SHP77 (cell line): Measurements from ENCODE around the gene TBP.
"Not testable (repeated sequence)": the region's sequence is repeated elsewhere in the genome, so short reads cannot be mapped to it uniquely, and the experiment has no call there.

Source experiments
- DNase-seq, 2 experiments: peaks; one replicate each; lab custom pipeline; 2025; lab: John Stamatoyannopoulos, UW

Gene TBP

DNA sequence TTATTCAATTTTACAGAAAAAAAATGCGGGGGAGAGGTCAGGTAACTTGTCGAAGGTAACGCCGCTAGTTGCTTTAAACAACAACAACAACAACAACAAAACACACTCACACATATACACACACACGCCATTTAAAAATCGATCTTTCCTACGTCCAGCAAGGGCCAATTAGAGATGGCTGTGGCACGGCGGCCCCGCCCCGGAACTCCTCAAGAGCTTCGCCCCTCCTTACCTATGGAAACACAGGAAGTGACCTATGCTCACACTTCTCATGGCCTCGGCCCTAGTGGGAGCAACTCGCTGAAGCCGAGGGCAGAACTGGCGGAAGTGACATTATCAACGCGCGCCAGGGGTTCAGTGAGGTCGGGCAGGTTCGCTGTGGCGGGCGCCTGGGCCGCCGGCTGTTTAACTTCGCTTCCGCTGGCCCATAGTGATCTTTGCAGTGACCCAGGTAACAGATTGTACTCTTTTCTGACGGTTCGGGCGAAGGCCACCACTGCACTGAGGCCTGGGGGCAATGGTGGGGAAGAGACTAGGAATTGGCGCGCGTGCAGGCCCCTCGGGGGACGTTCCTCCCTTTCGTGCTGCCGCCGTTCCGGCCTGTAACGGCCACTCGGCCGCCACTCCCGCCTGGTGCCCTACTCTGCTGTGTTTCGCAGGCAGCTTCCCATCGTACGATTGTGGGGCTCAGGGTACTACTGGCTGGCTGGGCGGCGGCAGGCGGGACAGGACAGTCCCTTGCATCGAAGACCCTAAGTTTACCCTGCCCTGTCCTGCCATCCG lies at the start of gene TBP:
TBP (plus strand) TSS at position 357 of the 783 bp plus-strand sequence. CDS start 2,661 bp downstream, outside the sequence.
- peak; percentile 97 for DNase-seq

- no peak for DNase-seq
Measured at GRCh38 chr6:170504479-170504878, 49.7 kb upstream of the TBP start.

DNA sequence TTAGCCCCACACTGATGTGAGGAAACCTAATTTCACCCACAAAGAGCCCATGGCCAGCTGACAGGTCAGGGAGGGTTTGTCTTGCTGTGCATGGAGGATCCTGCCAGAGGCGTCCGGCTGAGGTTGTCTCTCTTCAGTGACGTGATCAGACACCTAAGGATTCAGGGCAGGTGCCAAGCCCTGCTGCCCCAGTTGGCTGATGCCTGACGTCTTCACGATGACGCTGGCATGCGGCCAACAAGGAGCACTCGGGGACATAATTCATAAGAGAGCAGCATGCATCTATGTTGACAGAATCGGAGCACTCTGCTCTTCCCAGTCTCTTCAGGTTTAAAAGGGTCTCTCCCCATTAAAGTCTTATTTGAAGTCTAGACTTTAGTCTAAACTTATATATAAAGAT lies 48.9 kb upstream of the TBP start:
- peak; percentile 60 to 70 for DNase-seq

GRCh38 chr6:170506446-170506845 lies 47.7 kb upstream of the TBP start:
- DNase-seq, result no peak

DNA sequence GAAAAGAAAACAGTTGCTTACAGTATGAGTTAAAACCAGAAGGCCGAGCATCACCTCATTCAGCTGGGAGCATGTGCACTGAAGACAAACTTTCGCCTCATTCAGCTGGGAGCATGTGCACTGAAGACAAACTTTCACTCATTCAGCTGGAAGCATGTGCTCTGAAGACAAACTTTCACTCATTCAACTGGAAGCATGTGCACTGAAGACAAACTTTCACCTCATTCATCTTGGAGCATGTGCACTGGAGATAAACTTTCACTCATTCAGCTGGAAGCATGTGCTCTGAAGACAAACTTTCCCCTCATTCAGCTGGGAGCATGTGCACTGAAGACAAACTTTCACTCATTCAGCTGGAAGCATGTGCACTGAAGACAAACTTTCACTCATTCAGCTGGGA lies 46.4 kb upstream of the TBP start:
- not testable (repeated sequence) for DNase-seq

DNA sequence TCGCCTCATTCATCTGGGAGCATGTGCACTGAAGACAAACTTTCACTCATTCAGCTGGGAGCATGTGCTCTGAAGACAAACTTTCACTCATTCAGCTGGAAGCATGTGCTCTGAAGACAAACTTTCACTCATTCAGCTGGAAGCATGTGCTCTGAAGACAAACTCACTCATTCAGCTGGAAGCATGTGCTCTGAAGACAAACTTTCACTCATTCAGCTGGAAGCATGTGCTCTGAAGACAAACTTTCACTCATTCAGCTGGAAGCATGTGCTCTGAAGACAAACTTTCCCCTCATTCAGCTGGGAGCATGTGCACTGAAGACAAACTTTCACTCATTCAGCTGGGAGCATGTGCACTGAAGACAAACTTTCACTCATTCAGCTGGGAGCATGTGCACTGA lies 45.9 kb upstream of the TBP start:
- not testable (repeated sequence) for DNase-seq

GRCh38 chr6:170508892-170509722 lies 45.1 kb upstream of the TBP start:
- not testable (repeated sequence) for DNase-seq

DNA sequence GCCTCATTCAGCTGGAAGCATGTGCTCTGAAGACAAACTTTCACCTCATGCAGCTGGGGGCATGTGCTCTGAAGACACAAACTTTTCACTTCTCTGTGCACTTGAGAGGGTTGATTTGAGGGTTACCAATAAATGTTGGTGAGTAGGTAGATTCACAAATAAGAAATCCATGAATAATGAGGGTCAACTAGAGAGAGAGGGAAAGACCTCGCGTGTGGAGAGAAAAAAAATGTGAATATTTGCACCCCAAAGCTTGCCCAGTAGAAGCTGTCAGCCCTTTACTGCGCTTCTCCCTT lies 44.5 kb upstream of the TBP start:
- no peak for DNase-seq

DNA sequence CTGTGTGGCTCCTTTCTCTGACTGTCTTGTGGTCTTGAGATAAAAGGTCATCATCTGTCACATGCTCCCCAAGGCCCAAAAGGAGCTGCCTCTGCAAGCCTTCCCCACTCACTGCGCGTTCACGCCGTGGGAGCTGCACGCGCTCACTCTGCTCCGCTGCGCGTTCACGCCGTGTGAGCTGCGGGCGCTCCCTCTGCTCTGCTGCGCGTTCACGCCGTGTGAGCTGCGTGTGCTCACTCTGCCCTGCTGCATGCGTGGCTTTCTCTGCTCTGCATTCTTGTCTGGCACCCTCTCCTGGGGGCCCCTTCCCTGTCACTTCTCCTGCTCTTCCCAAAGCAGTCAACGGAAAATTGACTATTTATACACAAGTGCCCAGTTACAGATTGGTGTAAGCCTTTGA lies 43.5 kb upstream of the TBP start:
- DNase-seq, result no peak

GRCh38 chr6:170512249-170512648 lies 41.9 kb upstream of the TBP start:
- DNase-seq, result no peak

DNA sequence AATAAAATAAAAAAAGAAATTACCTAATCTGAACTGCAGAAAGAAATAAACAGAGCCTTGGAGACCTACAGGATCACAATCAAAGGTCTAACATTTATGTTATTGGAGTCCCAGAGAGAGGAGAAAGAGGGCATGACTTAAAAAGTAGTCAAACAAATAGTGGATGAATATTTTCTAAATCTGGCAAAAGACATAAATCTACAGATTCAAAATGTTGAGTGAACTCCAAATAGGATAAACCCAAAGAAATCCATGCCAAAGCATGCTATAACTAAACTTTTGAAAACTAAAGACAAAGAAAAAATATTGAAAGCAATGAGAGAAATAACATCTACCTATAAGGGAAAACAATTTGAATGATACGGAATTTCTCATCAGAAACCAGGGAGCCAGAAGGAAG lies 39.3 kb upstream of the TBP start:
- DNase-seq, result no peak

DNA sequence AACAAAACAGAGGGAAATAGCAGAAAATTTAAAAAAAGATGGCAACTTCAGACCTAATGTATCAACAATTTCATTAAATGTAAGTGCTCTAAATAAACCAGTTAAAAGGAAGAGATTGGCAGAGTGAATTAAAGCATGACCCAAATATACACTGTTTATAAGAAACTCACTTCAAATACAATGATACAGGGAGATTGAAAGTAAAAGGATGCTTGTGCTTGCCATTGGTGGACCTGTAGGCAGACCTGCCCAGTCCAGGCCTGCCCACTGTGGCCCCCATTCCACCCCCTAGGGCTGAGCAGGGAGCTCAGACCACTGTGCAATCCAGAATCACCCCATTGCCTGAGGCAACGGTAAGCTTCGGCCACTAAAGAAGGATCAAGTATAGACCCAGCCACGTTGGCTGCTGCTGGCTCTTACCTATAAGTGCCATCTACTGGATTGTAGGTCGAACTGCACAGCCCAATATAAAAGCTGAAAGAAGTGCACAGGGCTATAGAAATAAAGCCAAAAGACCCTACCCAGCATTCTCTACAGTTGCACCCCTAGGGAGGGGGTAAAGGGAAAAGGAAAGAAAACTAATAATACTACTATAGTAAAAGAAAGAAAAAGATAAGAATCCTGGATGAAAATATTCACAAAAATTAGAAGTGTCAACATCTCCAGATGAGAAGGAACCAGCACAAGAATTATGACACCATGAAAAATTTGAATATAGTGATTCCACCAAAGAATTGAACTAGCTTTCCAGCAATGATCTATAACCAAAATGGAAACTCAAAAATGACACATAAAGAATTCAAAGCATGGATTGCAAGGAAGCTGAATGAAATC lies 37.2 kb upstream of the TBP start:
- peak; percentile 84 to 89 for DNase-seq

- DNase-seq, result peak in 1 of 2 experiments; percentile 43
Measured at GRCh38 chr6:170522565-170523183, 31.5 kb upstream of the TBP start.

GRCh38 chr6:170523256-170524171 lies 30.7 kb upstream of the TBP start:
- no peak for DNase-seq

DNA sequence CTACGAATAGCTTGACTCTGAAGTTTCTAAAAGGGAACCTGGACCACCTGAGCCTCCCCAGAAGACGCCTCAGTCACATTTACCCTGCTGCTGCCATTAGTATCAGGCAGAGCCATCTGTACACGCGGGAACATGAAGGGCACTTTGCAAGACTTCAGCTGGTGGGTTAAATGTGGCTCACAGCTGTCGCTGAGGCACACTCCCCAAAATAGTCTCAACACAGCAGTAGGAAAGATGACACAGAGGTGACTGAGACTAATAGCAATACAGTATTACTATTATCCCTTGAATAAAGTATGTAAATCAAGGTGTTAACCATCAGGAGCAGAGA lies 30.0 kb upstream of the TBP start:
- DNase-seq, result no peak

DNA sequence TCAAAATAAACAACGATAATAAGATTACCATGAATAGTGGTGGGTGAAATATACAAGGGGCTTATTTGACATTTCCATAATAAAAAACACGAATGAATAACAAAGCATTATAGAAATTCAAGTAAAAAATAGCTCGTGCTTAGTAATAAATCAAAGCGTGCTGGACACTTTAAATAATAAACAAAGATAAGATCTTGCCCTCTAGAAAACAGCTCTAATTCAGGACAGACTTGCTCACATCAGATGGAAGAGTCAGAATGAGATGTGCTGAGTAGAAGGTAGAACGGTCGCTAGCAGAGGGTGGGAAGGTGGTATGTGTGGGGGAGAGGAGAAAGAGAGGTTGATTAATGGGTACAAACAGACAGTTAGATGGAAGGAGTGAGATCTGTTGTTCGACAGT lies 28.4 kb upstream of the TBP start:
- no peak for DNase-seq

GRCh38 chr6:170527995-170528394 lies 26.2 kb upstream of the TBP start:
- not testable (repeated sequence) for DNase-seq

- peak; percentile 31 to 60 for DNase-seq
Measured at GRCh38 chr6:170529839-170530469, 24.2 kb upstream of the TBP start.

DNA sequence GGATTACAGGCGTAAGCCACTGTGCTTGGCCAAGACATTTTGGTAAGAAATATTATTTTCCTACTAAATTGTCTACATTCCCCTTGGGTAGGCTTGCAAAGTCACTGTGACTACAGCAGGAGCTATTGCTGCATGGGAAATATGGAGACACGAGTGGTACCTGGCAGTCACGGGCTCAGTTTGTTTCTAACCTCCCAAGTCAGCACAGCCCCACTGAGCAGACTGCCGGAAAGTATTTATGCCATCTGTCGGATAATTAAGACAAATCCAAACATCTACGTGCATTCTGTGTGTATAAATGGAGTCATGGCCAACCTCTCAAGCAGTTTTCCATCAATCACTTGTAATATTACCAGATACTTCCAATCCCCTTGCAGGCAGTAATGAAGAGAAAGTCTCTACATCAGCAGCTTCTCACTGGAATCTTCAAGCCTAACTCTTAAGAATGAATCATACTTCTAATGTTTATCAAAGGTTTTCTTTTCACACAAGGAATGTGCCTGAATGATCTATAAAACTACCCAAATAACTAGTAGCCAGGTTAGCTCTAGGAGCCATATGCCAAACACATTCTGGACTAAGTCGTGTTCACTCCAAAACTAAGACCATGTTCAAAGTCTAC lies 21.2 kb upstream of the TBP start:
- DNase-seq, result no peak

DNA sequence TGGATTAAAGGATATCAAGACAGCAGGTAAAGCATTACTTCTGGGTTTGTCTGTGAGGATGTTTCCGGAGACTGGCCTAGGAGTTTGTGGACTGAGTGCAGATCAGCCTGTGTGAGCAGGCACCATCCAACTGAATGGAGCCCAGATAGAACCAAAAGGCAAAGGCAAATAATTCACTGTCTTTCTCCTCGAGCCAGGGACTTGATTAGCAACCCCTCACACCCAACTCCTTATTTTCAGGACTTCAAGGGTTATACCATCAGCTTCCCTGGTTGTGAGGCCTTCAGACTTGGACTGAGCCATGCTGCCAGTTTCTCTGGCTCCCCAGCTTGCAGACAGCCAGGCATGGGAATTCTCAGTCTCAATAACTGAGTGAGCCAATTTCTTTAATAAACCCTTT lies 20.4 kb upstream of the TBP start:
- DNase-seq, result no peak
